GM12873 (cell line): ENCODE data around the gene KCNQ5.

Experiments used
- CTCF ChIP-seq: IDR thresholded peaks from 2 replicates; pipeline ENCODE4 v1.5.1; 2012; ENCODE audit warnings: low read depth, mild to moderate bottlenecking, moderate library complexity, low read length, control low read depth; ENCODE audit not compliant: insufficient read depth; ENCODE audit errors: missing control alignments

KCNQ5 gene

DNA sequence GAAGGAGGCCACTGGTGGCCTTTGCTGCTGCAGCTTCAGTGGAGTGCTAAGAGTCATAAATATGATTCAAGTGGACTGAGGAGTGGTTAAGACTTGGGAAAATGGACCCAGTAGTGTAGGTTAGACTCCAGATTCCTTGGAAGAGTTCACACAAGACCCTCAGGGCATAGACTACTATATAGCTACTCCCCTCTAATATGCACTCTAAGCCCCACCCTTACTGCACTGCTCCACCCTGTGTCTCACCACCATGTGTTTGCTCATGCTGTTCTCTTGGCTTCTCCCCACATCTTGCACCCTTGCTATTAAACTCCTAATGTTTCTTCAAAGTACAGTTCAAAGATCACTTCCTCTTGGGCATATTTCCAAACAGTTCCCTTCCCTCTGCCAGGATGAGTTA lies 5.7 kb downstream of the KCNQ5 start:
- no peak for TF ChIP-seq CTCF

- TF ChIP-seq CTCF: no peak
Measured at GRCh38 chr6:72631480-72631879, 9.6 kb downstream of the KCNQ5 start.

DNA sequence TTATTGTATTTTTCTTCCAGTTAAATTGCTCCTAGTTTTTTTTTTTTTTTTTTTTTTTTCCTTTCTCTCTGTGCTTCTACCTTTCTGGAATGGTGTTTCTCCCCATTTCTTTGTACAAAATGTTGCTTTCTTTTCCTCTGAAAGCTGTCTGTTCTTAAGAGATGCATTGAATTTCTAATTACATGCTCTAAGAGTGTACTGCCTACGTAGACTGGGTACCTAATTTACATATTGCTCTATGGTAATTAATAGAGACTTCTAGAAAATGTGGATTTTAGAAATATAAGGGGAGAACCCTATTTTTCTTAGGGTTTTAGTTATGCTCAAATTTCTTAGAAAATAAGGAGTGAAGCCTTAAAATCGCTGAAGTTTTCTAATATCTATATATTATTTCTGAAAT lies 13.8 kb downstream of the KCNQ5 start:
- no peak for TF ChIP-seq CTCF

DNA sequence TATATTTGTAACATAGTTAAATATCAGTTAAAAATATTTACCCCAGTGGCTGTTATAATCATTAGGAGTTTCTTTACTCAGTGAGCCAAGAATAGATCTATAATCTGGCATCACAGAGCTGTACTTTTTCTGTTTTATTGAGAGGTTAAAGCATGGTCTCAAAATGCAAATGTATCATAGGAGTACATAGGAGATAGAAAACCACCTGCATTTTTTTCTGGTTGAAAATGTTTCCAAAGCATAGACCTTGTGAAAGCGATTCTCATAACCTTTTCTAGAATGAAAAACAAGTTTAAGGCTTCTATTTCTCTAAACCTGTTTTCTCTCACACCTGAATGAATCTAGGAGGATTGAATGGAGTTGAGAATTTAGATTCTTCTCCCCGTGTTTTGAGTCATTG lies 14.4 kb downstream of the KCNQ5 start:
- no peak for TF ChIP-seq CTCF

DNA sequence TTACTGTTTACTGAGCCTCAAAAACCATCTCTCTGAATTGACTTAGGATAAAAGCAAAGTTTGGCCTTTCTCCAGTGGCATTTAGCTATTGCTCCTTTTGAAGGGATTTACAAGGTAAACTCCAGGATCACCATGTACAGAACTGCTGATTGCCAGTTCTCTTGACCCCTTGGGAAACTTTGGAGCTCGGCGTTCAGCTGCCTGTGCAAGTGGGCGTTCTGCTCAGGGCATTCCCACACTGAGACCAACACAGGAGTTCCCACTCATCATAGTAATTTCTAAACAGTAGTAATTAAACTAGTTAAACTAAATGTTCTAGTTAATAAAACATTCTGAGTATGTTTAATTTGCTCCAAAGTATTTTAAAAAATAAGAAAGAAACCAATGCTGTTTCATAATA lies 14.9 kb downstream of the KCNQ5 start:
- TF ChIP-seq CTCF: no peak

- no peak for TF ChIP-seq CTCF
Measured at GRCh38 chr6:72639920-72640614, 18.2 kb downstream of the KCNQ5 start.

DNA sequence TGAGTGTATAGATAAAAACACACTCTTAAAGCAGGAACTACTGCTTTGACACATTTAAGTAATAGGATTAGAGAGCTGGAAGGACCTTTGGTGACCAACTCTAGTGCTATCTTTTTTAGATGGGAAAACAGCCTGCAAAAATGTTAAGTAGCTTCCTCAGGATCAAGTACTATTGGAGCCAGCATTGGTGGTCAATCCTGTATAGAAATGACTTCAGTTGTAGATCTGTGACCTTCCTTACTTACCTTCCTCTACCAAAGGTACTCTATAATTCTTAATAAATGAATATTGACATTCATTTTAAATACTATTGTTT lies 18.7 kb downstream of the KCNQ5 start:
- no peak for TF ChIP-seq CTCF
